ENCODE results near the gene WDR38. TPM values are rescaled to one million over a fixed set of nuclear protein-coding genes. Genes with fewer than 3 reads are reported as not detected.

Gene WDR38
- polyA plus RNA-seq, 1 donor (not counting 4 experiments of a cell fraction or from before 2014, with no cell fraction given): not detected

GRCh38 chr9:124884376-124884775, 31.1 kb downstream of the WDR38 start:
- TF ChIP-seq EZH2 (IDR thresholded peaks at IDR 0.05; ENCODE audit: low read length) (no peak), CTCF (optimal IDR thresholded peaks at IDR 0.05 in 1 of 3, IDR thresholded peaks at IDR 0.05 in 1 of 3, conservative IDR thresholded peaks at IDR 0.05 in 1 of 3; ENCODE audit: extremely low read depth in 1 of 3, insufficient read depth in 2 of 3, low read length in 3 of 3) (no peak)
- Histone ChIP-seq H2AFZ (ENCODE audit: control insufficient read depth, low read length) (no peak overlapping the region), H3K4me2 (ENCODE audit: control insufficient read depth, extremely low read depth, insufficient read depth, low read depth, low read length) (no peak overlapping the region), H4K20me1 (ENCODE audit: control insufficient read depth, extremely low read depth, insufficient read depth, low read length) (no peaks in the 10 kb centered on the region), H3K27ac (ENCODE audit: control insufficient read depth, insufficient read depth, low read length) (no peak overlapping the region), H3K79me2 (ENCODE audit: control insufficient read depth, insufficient read depth, low read length) (no peaks in the 10 kb centered on the region), H3K9me3 (ENCODE audit: control insufficient read depth, low read depth, low read length) (no peaks in the 10 kb centered on the region), H3K9ac (ENCODE audit: control insufficient read depth, extremely low read depth, insufficient read depth, low read length) (no peak overlapping the region), H3K4me3 (ENCODE audit: control insufficient read depth in 2 of 3, extremely low read depth in 1 of 3, insufficient read depth in 2 of 3, low read depth in 1 of 3, low read length in 3 of 3) (no peak overlapping the region), H3K9me1 (ENCODE audit: control insufficient read depth, extremely low read depth, insufficient read depth, low read length) (no peaks in the 10 kb centered on the region), H3K27me3 (ENCODE audit: control insufficient read depth, extremely low read depth, insufficient read depth, low read length) (no peaks in the 10 kb centered on the region), H3K4me1 (ENCODE audit: control insufficient read depth, extremely low read depth, insufficient read depth, low read length) (no peaks in the 10 kb centered on the region), H3K36me3 (ENCODE audit: control insufficient read depth in 2 of 2, extremely low read depth in 1 of 2, insufficient read depth in 2 of 2, low read length in 2 of 2) (peaks cover 16 to 17% of the 10 kb centered on the region in 2 experiments)
- no peak for DNase-seq (ENCODE audit: low read depth, low spot score)
- no peak for FAIRE-seq
- dilution Hi-C loops (cut with MboI; ENCODE audit: extremely low pct_ligation_motif_present, low sequenced_read_pairs): no loop called here

- Histone ChIP-seq H3K4me2 (ENCODE audit: control insufficient read depth, extremely low read depth, insufficient read depth, low read depth, low read length) (no peak overlapping the region), H3K27me3 (ENCODE audit: control insufficient read depth, extremely low read depth, insufficient read depth, low read length) (no peaks in the 10 kb centered on the region), H3K9me1 (ENCODE audit: control insufficient read depth, extremely low read depth, insufficient read depth, low read length) (no peaks in the 10 kb centered on the region), H3K4me1 (ENCODE audit: control insufficient read depth, extremely low read depth, insufficient read depth, low read length) (no peaks in the 10 kb centered on the region), H3K4me3 (ENCODE audit: control insufficient read depth in 2 of 3, extremely low read depth in 1 of 3, insufficient read depth in 2 of 3, low read depth in 1 of 3, low read length in 3 of 3) (no peak overlapping the region), H3K36me3 (ENCODE audit: control insufficient read depth in 2 of 2, extremely low read depth in 1 of 2, insufficient read depth in 2 of 2, low read length in 2 of 2) (peaks cover 18% of the 10 kb centered on the region in 2 experiments), H3K27ac (ENCODE audit: control insufficient read depth, insufficient read depth, low read length) (no peak overlapping the region), H2AFZ (ENCODE audit: control insufficient read depth, low read length) (no peak overlapping the region), H3K79me2 (ENCODE audit: control insufficient read depth, insufficient read depth, low read length) (no peaks in the 10 kb centered on the region), H3K9me3 (ENCODE audit: control insufficient read depth, low read depth, low read length) (no peaks in the 10 kb centered on the region), H4K20me1 (ENCODE audit: control insufficient read depth, extremely low read depth, insufficient read depth, low read length) (no peaks in the 10 kb centered on the region), H3K9ac (ENCODE audit: control insufficient read depth, extremely low read depth, insufficient read depth, low read length) (no peak overlapping the region)
- FAIRE-seq (no peak), DNase-seq (ENCODE audit: low read depth, low spot score) (no peak)
- dilution Hi-C loops (cut with MboI; ENCODE audit: extremely low pct_ligation_motif_present, low sequenced_read_pairs): no loop called here
- TF ChIP-seq EZH2 (IDR thresholded peaks at IDR 0.05; ENCODE audit: low read length): no peak
- TF ChIP-seq CTCF (optimal IDR thresholded peaks at IDR 0.05 in 1 of 3, IDR thresholded peaks at IDR 0.05 in 1 of 3, conservative IDR thresholded peaks at IDR 0.05 in 1 of 3; ENCODE audit: extremely low read depth in 1 of 3, insufficient read depth in 2 of 3, low read length in 3 of 3): no peak
These were observed 32.3 kb downstream of the WDR38 start for GRCh38 chr9:124885551-124885950.

All from keratinocyte (primary cell).